Activated CD4-positive, alpha-beta T cell treated with anti-CD3 and anti-CD28 coated beads, Interleukin-2, amount 50 U/mL, for 4 hours (primary cell): ENCODE results near the gene SPSB3.
A peak's percentile ranks its signal among the peaks of the same experiment; 100 is the strongest.

Experiments used
- DNase-seq, 2 experiments: peaks; one replicate each; pipeline ENCODE4 v3.0.0-alpha.2; 2020

SPSB3 gene

GRCh38 chr16:1773703-1774447 is 8.5 kb downstream of the SPSB3 start:
- no peak for DNase-seq

GRCh38 chr16:1772908-1773702 is 9.3 kb downstream of the SPSB3 start, which contains the start of gene MRPS34:
Gene MRPS34, minus strand, starts transcription at chr16:1773134. Its CDS starts 15 bp downstream, at chr16:1773119.
- peak; percentile 65 to 68 for DNase-seq

- peak; percentile 36 to 42 for DNase-seq
These were observed 9.9 kb downstream of the SPSB3 start, which contains the start of gene EME2 for GRCh38 chr16:1772362-1772907. Gene EME2, plus strand, starts transcription at chr16:1772810. Its CDS starts 418 bp downstream, at chr16:1773228.

- DNase-seq, result no peak
These were observed 10.5 kb downstream of the SPSB3 start for GRCh38 chr16:1771864-1772361.

- peak; percentile 63 to 64 for DNase-seq
These were observed 11.0 kb downstream of the SPSB3 start, which contains the start of gene NME3 for GRCh38 chr16:1771188-1771863. Gene NME3, minus strand, starts transcription at chr16:1771543. Its CDS starts 9 bp downstream, at chr16:1771534.

GRCh38 chr16:1770328-1771187 is 11.8 kb downstream of the SPSB3 start:
- DNase-seq, result peak; percentile 26 to 31

GRCh38 chr16:1769402-1770300 is 12.7 kb downstream of the SPSB3 start:
- DNase-seq, result no peak

GRCh38 chr16:1768767-1769401 is 13.5 kb downstream of the SPSB3 start:
- DNase-seq, result no peak

GRCh38 chr16:1768061-1768766 is 14.2 kb downstream of the SPSB3 start:
- no peak for DNase-seq

- DNase-seq, result no peak
These were observed 15.0 kb downstream of the SPSB3 start for GRCh38 chr16:1767116-1767994.

- DNase-seq, result no peak
These were observed 15.7 kb downstream of the SPSB3 start for GRCh38 chr16:1766701-1767100.

- DNase-seq, result no peak
These were observed 16.1 kb downstream of the SPSB3 start for GRCh38 chr16:1766231-1766630.

- DNase-seq, result no peak
These were observed 16.5 kb downstream of the SPSB3 start for GRCh38 chr16:1765826-1766225.

- no peak for DNase-seq
These were observed 17.4 kb downstream of the SPSB3 start for GRCh38 chr16:1764971-1765370.

- DNase-seq, result no peak
These were observed 18.6 kb downstream of the SPSB3 start for GRCh38 chr16:1763521-1764511.

- DNase-seq, result no peak
These were observed 19.4 kb downstream of the SPSB3 start for GRCh38 chr16:1762879-1763520.
